IPS-18c (cell line): ENCODE measurements around the gene NFIC.

Experiments used
- H3K4me3 ChIP-seq: 2 replicates; pipeline ENCODE4 v1.7.0; 2013; ENCODE audit warnings: low read depth, mild to moderate bottlenecking, low read length, moderate library complexity; ENCODE audit not compliant: insufficient read depth
- H3K9me3 ChIP-seq: one replicate; pipeline ENCODE4 v1.6.1; 2013; ENCODE audit warnings: mild to moderate bottlenecking, low read length, moderate library complexity; ENCODE audit not compliant: control insufficient read depth, insufficient read depth

The NFIC gene

DNA sequence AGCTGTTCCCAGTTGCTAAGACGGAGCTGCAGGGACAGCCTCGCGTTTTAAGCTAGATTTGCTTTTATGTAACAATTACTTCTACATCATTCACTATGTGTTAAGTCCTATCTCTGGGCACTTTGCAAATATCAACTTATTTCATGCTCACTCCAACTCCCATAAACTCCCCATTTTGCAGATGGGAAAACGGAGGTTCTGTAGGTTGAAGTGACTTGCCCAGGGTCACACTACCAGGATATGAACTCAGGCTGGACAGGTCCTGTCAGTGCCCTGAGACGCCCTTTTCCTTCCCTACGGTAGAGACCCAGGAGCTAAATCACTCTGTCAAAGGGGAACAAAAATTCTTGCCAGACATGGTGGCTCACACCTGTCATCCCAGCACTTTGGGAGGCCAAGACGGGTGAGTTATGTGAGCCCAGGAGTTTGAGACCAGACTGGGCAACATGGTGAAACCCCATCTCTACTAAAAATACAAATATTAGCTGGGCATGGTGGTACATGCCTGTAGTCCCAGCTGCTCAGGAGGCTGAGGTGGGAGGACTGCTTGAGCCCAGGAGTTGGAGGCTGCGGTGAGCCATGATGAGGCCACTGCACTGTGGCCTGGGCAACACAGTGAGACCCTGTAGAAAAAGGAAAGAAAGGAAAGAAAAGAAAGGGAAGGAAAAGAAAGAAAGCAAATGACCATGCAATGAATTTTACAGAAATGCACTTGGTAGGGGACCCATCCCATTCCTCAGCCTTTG lies 14.5 kb upstream of the NFIC start:
- Histone ChIP-seq H3K4me3 (no peak overlapping the region), H3K9me3 (peaks cover 4% of the 10 kb centered on the region)

DNA sequence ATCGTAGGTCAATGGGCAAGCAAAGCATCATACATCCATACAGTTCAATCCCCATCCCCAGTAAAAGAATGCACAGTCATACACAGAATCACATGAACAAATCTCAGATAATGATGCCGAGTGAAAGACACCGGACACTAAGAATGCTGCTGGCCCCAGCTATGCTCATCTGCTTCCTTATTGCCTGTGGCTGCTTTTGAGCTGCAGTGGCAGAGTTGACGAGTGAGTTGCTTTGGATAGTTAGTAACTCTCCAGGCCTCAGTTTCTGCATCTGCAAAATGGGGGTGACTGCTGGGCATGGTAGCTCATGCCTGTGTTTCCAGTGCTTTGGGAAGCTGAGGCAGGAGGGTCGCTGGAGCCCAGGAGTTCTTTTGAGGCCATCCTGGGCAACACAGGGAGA lies 12.9 kb upstream of the NFIC start:
- no peak overlapping the region for H3K4me3 ChIP-seq
- peaks cover 4% of the 10 kb centered on the region for H3K9me3 ChIP-seq

DNA sequence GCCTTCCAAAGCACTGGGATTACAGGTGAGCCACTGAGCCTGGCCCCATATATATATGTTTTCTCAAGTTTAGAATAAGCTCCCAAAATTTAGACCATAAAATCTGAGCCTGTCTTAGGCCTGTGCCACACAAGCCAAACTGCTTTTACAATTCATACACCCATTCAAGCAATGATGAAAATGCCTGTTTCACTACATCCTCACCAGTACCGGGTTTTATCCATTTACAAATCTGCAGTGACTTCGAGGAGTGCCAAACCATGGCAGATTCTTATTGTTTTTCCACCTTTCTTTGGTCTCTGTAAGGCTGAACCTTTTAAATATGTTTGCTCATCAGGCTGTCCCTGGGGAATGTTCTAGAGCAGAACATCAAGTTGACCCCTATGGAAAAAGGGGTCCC lies 9.6 kb upstream of the NFIC start:
- peaks cover 4% of the 10 kb centered on the region for H3K9me3 ChIP-seq

DNA sequence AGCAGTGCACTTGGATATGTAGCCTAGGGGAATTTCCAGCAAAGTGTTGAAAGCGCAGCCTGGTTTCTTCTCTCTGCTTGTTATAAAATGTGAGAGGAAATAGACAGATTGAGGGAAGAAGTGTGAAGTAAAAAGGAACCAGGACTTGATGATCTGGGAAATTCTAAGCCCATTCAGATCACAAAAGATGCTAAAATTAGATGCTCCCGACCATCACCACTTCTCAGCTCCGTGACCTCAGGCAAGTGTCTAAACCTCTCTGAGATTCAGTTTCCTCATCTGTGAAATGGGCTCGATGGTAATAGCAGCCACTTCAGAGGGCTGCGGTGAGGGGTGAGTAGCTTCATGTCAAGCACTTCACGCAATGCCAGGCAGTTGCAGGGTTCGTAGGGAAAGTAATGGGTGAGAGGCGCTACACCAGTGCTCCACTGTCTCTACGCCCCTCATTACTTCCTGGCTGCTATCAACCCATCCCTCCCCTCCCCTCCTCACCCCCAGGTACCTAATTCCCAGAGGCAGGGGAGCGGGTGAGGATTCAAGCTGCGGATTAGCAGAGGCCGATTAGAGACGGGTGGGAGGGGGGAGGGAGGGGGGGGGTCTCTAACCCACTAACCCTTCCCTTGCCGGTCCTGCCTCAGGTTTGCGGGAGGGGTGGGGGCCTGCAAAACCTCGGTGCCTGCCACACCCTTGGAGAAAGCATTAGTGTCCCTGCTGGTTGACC lies 9.0 kb upstream of the NFIC start:
- H3K4me3 ChIP-seq, result no peak overlapping the region
- peaks cover 4% of the 10 kb centered on the region for H3K9me3 ChIP-seq

More for the DNA sequence above, 9.6 kb upstream of the NFIC start:
- H3K4me3 ChIP-seq, result no peak overlapping the region

GRCh38 chr19:3357992-3358688 lies 8.2 kb upstream of the NFIC start:
- Histone ChIP-seq H3K4me3 (no peak overlapping the region), H3K9me3 (peaks cover 4% of the 10 kb centered on the region)

DNA sequence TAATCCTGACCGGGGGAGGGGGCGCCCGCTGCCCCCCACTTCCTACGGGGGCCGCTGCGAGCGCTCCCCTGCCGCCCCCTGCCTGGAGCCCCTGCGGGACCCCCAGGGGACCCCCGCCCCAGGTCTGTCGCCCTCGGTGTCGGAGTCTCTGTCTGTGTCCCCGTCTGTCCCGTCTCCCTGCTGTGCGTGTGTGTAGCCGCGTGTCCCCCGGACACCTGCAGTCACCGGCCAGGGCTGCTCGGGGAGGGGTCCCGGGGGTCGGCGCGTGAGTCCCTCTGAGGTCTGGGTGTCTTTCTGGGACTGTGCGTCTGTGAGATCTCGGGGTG lies 7.7 kb upstream of the NFIC start:
- Histone ChIP-seq H3K9me3 (peaks cover 4% of the 10 kb centered on the region), H3K4me3 (peak overlapping the region; percentile 34; the same call in 1 of the 2 replicates)

- Histone ChIP-seq H3K4me3 (peak overlapping the region; percentile 34; the same call in 1 of the 2 replicates), H3K9me3 (peaks cover 4% of the 10 kb centered on the region)
Observed at GRCh38 chr19:3359015-3359918, 7.1 kb upstream of the NFIC start.

DNA sequence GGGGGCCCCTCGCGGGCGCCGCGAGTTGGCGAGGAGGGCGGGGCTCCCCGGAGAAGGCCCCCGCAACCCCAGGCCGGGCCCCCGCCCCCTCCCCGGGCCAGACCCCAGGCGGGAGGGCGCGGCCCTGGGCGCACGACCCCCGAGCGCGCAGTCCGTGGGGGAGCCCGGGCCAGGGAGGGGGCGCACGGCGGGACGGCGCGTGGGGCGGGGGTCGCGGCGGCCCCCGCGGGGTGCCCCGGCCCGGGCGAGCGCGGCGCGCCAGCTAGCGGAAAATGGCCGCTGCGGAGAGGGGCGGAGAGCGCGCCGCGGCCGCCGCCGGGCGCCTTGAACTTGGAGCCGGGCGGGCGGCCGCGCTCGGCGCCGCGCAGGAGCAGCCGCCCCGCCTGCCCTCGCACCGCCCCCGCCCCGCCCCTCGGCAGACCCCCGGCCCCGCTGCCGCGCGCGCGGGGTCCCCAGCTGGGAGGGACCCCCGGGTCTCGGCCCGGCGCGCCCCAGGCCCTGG lies 6.4 kb upstream of the NFIC start:
- peaks cover 4% of the 10 kb centered on the region for H3K9me3 ChIP-seq
- no peak overlapping the region; the same call in 1 of the 2 replicates for H3K4me3 ChIP-seq

DNA sequence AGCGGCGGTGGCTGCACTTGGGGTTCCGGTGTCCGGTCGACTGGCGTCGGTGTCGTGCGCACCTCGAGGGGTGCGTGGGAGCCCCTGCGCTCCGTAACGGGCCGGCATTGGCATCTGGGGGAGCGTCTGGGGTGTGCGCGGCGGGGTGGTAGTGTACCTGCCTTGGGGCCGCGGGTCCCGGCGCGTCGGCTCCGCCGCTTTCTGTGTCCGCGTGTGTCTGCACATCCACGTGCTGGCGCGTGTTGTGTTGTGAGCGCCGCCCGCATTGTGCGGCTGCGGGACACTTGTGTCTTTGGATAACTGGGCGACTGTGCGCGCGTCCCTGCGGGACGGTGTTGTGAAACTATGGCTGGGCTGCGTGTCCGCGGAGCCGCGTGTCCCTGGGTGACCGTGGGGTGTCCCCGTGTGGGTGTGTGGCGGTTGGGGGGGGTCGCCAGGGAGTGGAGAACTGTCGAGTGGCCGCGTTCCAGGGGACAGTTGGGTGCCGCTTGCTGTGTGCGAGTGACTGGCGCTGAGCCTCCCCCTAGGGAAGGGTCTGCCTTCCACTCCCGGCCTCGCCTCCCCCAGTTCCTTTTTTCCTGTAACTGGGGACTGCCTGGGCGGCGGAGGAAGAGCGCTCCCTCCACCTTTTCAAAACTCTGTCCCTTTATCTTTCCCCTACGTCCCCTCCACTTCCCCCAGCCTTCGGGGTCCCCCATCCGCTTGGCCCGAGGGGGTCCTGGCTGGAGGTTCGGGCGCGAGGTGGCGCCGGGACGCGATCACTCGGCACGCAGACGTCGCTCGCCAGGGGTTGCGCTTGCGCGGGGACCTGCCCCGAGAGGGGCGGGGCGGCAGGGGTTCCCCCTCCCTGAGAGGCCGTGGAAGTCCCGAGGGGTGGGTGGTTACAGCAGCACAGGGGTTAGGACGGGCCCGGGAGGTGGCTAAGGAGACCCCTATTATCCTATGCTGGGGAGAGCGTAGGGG lies 5.7 kb upstream of the NFIC start:
- Histone ChIP-seq H3K4me3 (peak overlapping the region; percentile 28; the same call in 1 of the 2 replicates), H3K9me3 (peaks cover 4% of the 10 kb centered on the region)

DNA sequence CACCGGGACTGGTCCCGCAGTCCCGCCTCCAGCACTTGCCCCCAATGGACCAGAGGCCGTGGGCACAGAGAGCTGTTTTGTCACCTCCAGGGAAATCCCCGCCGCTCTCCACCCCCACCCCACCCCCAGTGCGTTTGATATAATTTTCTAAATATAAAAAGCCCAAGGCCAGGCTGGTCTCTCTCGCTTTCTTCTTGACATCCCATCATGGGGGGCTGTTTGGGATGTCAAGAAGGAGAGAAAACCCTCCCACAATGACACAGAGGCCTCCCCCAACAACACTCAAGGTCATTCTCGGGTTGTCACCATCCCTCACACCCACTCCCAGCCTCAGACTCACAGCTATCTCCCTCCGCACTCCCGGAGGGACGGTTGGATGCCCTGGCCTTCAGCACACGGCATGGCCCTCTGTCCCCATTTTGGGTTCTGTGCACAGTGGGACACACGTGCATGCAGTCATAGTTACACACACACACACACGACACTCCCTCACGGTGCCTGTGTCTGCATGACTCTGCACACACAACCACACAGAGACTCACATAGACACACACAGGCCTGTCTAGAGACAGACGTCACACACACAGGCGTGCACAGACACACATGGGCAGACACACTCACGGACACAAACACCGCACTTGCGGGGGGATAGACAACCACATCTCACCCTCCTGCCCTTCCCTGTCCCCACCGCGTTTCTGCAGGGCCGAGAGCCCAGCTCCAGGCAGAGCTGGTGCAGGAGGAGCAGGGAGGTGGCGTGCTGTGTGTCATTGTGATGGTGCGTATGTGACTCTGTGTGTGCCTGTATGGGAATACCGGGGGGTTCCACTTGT lies 4.8 kb upstream of the NFIC start:
- peaks cover 2% of the 10 kb centered on the region for H3K9me3 ChIP-seq
- no peak overlapping the region for H3K4me3 ChIP-seq

DNA sequence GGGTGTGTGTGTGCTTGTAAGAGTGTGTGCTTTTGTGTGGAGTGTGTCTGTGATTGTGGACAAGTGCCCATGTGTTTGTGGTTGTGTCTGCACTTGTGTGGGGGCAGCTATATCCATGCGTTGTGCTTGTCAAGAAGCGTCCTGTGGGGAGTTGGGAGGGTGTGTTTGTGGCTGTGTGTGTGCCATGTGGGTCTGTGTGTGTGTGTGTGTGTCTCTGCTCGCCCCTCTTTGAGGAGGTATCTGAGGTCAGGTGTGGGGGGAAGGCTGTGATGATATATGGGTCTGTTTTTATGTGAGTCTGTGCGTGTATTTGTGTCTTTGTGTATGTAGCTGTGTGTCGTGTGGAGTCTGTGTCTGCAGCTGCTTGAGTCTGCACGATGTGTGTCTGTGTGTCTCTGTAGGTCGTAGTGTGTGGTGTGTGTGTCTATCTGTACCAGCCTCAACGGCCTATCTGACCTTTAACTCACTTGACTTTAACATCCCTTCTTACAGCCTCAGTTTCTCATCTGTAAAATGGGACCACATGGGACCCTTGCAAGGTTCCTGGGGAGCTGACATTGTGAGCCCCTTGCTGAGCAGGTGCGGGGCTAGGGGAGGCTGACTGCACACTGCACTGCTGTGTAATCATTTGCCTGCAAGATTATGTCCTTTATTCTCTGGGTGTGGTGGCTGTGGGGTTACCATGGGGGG lies 4.0 kb upstream of the NFIC start:
- no peaks in the 10 kb centered on the region for H3K9me3 ChIP-seq
- H3K4me3 ChIP-seq, result no peak overlapping the region

- no peak overlapping the region for H3K4me3 ChIP-seq
- no peaks in the 10 kb centered on the region for H3K9me3 ChIP-seq
Observed at GRCh38 chr19:3363841-3364500, 2.4 kb upstream of the NFIC start.

DNA sequence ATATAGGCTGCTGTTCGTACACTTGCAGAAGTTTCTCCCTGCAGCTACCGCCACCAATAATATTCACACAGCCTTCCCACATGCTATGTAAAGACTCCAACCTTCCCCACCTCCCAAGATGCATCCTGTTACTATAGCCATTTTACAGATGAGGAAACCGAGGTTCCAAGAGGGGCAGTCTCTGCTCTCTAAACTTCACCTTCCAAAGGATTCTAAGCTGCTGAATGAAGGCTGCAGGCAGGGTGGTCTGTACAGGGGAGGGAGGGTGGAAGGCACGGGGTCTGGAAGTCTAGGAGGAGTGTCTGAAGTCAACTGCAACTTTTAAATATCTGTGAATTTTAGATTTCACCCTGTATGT lies 1.9 kb upstream of the NFIC start:
- H3K4me3 ChIP-seq, result no peak overlapping the region

DNA sequence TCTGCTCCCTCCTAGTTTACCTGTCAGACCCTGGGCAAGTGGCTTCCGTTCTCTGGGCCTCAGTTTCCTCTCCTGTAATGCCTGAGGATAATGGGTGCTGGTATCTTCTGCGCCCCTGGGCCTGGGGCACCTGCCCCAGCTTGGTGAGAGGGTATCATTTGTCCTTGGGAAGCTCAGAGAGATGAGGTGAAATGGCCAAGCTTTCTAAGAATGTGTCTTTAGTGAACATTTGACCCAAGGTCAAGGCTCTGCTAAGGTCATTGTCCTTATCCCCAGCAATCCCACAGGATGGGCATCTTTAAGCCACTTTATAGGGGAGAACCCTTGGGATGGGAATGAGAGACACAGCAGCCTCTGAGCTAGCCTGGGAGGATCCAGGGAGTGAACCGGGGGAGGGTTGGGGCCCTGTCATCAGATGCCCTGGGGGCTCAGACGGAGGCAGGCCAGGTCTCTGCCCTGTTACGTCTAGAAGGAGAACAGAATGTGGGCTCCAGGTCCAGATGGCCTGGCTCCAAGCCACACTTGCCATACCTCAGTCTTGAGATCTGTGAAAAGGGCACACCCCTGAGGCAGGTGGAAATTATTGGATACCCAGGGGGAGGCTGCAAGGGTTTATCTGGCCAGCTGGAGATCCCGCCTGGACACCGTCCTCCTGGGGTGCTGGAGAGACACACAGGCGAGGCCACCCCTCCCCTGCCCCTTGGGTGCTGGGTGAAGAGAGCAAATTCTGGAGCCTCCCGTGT lies 1.1 kb upstream of the NFIC start:
- Histone ChIP-seq H3K9me3 (no peaks in the 10 kb centered on the region), H3K4me3 (peak overlapping the region; percentile 40; the same call in 1 of the 2 replicates)

More for the DNA sequence above, 1.9 kb upstream of the NFIC start:
- no peaks in the 10 kb centered on the region for H3K9me3 ChIP-seq
